Ectodermal cell (in vitro differentiated cells): ENCODE measurements around the gene EBLN2.

Experiments used
- H3K27ac ChIP-seq: 2 replicates; pipeline ENCODE4 v1.7.0; 2013; ENCODE audit warnings: mild to moderate bottlenecking, low read depth, low read length; ENCODE audit not compliant: insufficient read depth, poor library complexity, severe bottlenecking
- H3K27me3 ChIP-seq: 2 replicates; pipeline ENCODE4 v1.7.0; 2013; ENCODE audit warnings: mild to moderate bottlenecking, low read length; ENCODE audit not compliant: insufficient read depth, control insufficient read depth, poor library complexity, severe bottlenecking
- H3K36me3 ChIP-seq: one replicate; pipeline ENCODE4 v1.7.0; 2013; ENCODE audit warnings: low read length; ENCODE audit not compliant: control insufficient read depth, insufficient read depth
- H3K4me1 ChIP-seq: one replicate; pipeline ENCODE4 v1.7.0; 2013; ENCODE audit warnings: low read length; ENCODE audit not compliant: control insufficient read depth, insufficient read depth
- H3K4me3 ChIP-seq: 2 replicates; pipeline ENCODE4 v1.7.0; 2013; ENCODE audit warnings: low read depth, low read length, control low read depth; ENCODE audit not compliant: insufficient read depth
- H3K9me3 ChIP-seq: 2 replicates; pipeline ENCODE4 v1.7.0; 2013; ENCODE audit warnings: mild to moderate bottlenecking, low read length, moderate library complexity; ENCODE audit not compliant: control insufficient read depth
- WGBS, 2 experiments: methylation state at CpG; one replicate each; pipeline ENCODE4 v1.1.7; 2013; ENCODE audit warnings: missing lambda C conversion rate in 2 of 2; 5-methylcytosine and 5-hydroxymethylcytosine counted together

Gene EBLN2

GRCh38 chr3:73100741-73101559 is 39.5 kb downstream of the EBLN2 start:
- no peaks in the 10 kb centered on the region for H3K27me3 ChIP-seq
- no peaks in the 10 kb centered on the region for H3K9me3 ChIP-seq
- no peak overlapping the region for H3K4me3 ChIP-seq
- H3K36me3 ChIP-seq = no peaks in the 10 kb centered on the region
- H3K27ac ChIP-seq = no peak overlapping the region
- WGBS, 2 experiments = 49 to 52% methylated on average over 9 of the region's 9 CpGs
- no peaks in the 10 kb centered on the region for H3K4me1 ChIP-seq

GRCh38 chr3:73101881-73102280 is 40.4 kb downstream of the EBLN2 start:
- no peaks in the 10 kb centered on the region for H3K4me1 ChIP-seq

GRCh38 chr3:73107215-73107614 is 45.8 kb downstream of the EBLN2 start:
- no peaks in the 10 kb centered on the region for H3K9me3 ChIP-seq
- H3K36me3 ChIP-seq = no peaks in the 10 kb centered on the region
- H3K27me3 ChIP-seq = no peaks in the 10 kb centered on the region
- no peaks in the 10 kb centered on the region for H3K4me1 ChIP-seq
- 81% methylated on average over 3 of the region's 3 CpGs for WGBS, 2 experiments
- no peak overlapping the region for H3K4me3 ChIP-seq
- no peak overlapping the region for H3K27ac ChIP-seq

More at GRCh38 chr3:73101881-73102280, 40.4 kb downstream of the EBLN2 start:
- H3K27ac ChIP-seq = no peak overlapping the region
- 95 to 100% methylated on average over 2 of the region's 2 CpGs for WGBS, 2 experiments
- H3K36me3 ChIP-seq = no peaks in the 10 kb centered on the region
- no peaks in the 10 kb centered on the region for H3K27me3 ChIP-seq
- H3K4me3 ChIP-seq = no peak overlapping the region
- H3K9me3 ChIP-seq = no peaks in the 10 kb centered on the region

GRCh38 chr3:73107676-73108187 is 46.3 kb downstream of the EBLN2 start:
- Histone ChIP-seq H3K27me3 (no peaks in the 10 kb centered on the region), H3K9me3 (no peaks in the 10 kb centered on the region), H3K36me3 (no peaks in the 10 kb centered on the region), H3K4me3 (no peak overlapping the region), H3K4me1 (no peaks in the 10 kb centered on the region), H3K27ac (no peak overlapping the region)
- 91 to 95% methylated on average over 5 of the region's 5 CpGs for WGBS, 2 experiments

GRCh38 chr3:73108750-73109149 is 47.3 kb downstream of the EBLN2 start:
- 82 to 83% methylated on average over 1 to 3 of the region's 3 CpGs for WGBS, 2 experiments
- H3K4me3 ChIP-seq = no peak overlapping the region
- no peaks in the 10 kb centered on the region for H3K27me3 ChIP-seq
- no peaks in the 10 kb centered on the region for H3K36me3 ChIP-seq
- H3K9me3 ChIP-seq = no peaks in the 10 kb centered on the region
- H3K27ac ChIP-seq = no peak overlapping the region
- no peaks in the 10 kb centered on the region for H3K4me1 ChIP-seq

- no peak overlapping the region for H3K27ac ChIP-seq
Observed at GRCh38 chr3:73110530-73110929, 49.1 kb downstream of the EBLN2 start.

More at GRCh38 chr3:73110530-73110929, 49.1 kb downstream of the EBLN2 start:
- Histone ChIP-seq H3K9me3 (no peaks in the 10 kb centered on the region), H3K36me3 (no peaks in the 10 kb centered on the region), H3K4me1 (no peaks in the 10 kb centered on the region), H3K27me3 (no peaks in the 10 kb centered on the region), H3K4me3 (no peak overlapping the region)
- 85 to 87% methylated on average over 20 of the region's 20 CpGs for WGBS, 2 experiments
